ENCODE data around the gene OSBPL8. TPM values are rescaled to one million over a fixed set of nuclear protein-coding genes. Genes with fewer than 3 reads are reported as not detected.

Gene OSBPL8
- total and polyA plus RNA-seq, 2 donors (not counting 1 experiment from before 2014, with no cell fraction given), result 89.6 to 240 TPM

GRCh38 chr12:76543813-76544347, 15.7 kb downstream of the OSBPL8 start:
- H3K36me3 ChIP-seq (ENCODE audit: control insufficient read depth, insufficient read depth, low read length), result no peaks in the 10 kb centered on the region
- DNase-seq (ENCODE audit: low read depth in 2 of 2), result no peak
- no peak for TF ChIP-seq EZH2 (IDR thresholded peaks at IDR 0.05; ENCODE audit: low read length, missing control alignments)
- TF ChIP-seq CTCF (conservative IDR thresholded peaks at IDR 0.05 in 1 of 2, IDR thresholded peaks at IDR 0.05 in 1 of 2; ENCODE audit: low read depth in 1 of 2, low read length in 2 of 2), result no peak
- H3K4me3 ChIP-seq (replicated peaks in 1 of 4; ENCODE audit: control extremely low read depth in 1 of 4, insufficient read depth in 1 of 4, low read depth in 3 of 4, low read length in 4 of 4), result no peak overlapping the region
- H2AFZ ChIP-seq (ENCODE audit: low read length), result no peak overlapping the region
- H3K9me3 ChIP-seq (ENCODE audit: control insufficient read depth, insufficient read depth, low read depth, low read length), result no peaks in the 10 kb centered on the region
- H3K4me1 ChIP-seq (ENCODE audit: control insufficient read depth, extremely low read depth, insufficient read depth, low read length), result no peaks in the 10 kb centered on the region
- H4K20me1 ChIP-seq (ENCODE audit: control insufficient read depth, extremely low read depth, insufficient read depth, low read length), result no peaks in the 10 kb centered on the region
- H3K27ac ChIP-seq (ENCODE audit: insufficient read depth, low read length), result no peak overlapping the region
- H3K4me2 ChIP-seq (ENCODE audit: extremely low read depth, insufficient read depth, low read length), result no peak overlapping the region
- no peak overlapping the region for H3K9ac ChIP-seq (ENCODE audit: insufficient read depth, low read length)
- H3K79me2 ChIP-seq (ENCODE audit: control insufficient read depth, insufficient read depth, low read length), result peaks cover 55% of the 10 kb centered on the region
- no peaks in the 10 kb centered on the region for H3K27me3 ChIP-seq (ENCODE audit: control insufficient read depth, insufficient read depth, low read length)

- Histone ChIP-seq H4K20me1 (ENCODE audit: control insufficient read depth, extremely low read depth, insufficient read depth, low read length) (no peaks in the 10 kb centered on the region), H3K4me2 (ENCODE audit: extremely low read depth, insufficient read depth, low read length) (no peak overlapping the region), H3K36me3 (ENCODE audit: control insufficient read depth, insufficient read depth, low read length) (no peaks in the 10 kb centered on the region), H3K27ac (ENCODE audit: insufficient read depth, low read length) (no peak overlapping the region), H2AFZ (ENCODE audit: low read length) (no peak overlapping the region), H3K27me3 (ENCODE audit: control insufficient read depth, insufficient read depth, low read length) (no peaks in the 10 kb centered on the region), H3K9ac (ENCODE audit: insufficient read depth, low read length) (no peak overlapping the region), H3K4me3 (replicated peaks in 1 of 4; ENCODE audit: control extremely low read depth in 1 of 4, insufficient read depth in 1 of 4, low read depth in 3 of 4, low read length in 4 of 4) (no peak overlapping the region), H3K79me2 (ENCODE audit: control insufficient read depth, insufficient read depth, low read length) (peaks cover 50% of the 10 kb centered on the region), H3K9me3 (ENCODE audit: control insufficient read depth, insufficient read depth, low read depth, low read length) (no peaks in the 10 kb centered on the region), H3K4me1 (ENCODE audit: control insufficient read depth, extremely low read depth, insufficient read depth, low read length) (no peaks in the 10 kb centered on the region)
- TF ChIP-seq EZH2 (IDR thresholded peaks at IDR 0.05; ENCODE audit: low read length, missing control alignments), result no peak
- DNase-seq (ENCODE audit: low read depth in 2 of 2), result no peak
These were observed 16.7 kb downstream of the OSBPL8 start for GRCh38 chr12:76542908-76543307.

GRCh38 chr12:76539727-76540126, 19.8 kb downstream of the OSBPL8 start:
- Histone ChIP-seq H2AFZ (ENCODE audit: low read length) (no peak overlapping the region), H3K27ac (ENCODE audit: insufficient read depth, low read length) (no peak overlapping the region), H3K36me3 (ENCODE audit: control insufficient read depth, insufficient read depth, low read length) (no peaks in the 10 kb centered on the region), H3K79me2 (ENCODE audit: control insufficient read depth, insufficient read depth, low read length) (peaks cover 32% of the 10 kb centered on the region), H3K9me3 (ENCODE audit: control insufficient read depth, insufficient read depth, low read depth, low read length) (no peaks in the 10 kb centered on the region), H3K27me3 (ENCODE audit: control insufficient read depth, insufficient read depth, low read length) (no peaks in the 10 kb centered on the region), H3K4me1 (ENCODE audit: control insufficient read depth, extremely low read depth, insufficient read depth, low read length) (no peaks in the 10 kb centered on the region), H3K4me3 (replicated peaks in 1 of 4; ENCODE audit: control extremely low read depth in 1 of 4, insufficient read depth in 1 of 4, low read depth in 3 of 4, low read length in 4 of 4) (no peak overlapping the region), H4K20me1 (ENCODE audit: control insufficient read depth, extremely low read depth, insufficient read depth, low read length) (no peaks in the 10 kb centered on the region), H3K4me2 (ENCODE audit: extremely low read depth, insufficient read depth, low read length) (no peak overlapping the region), H3K9ac (ENCODE audit: insufficient read depth, low read length) (no peak overlapping the region)
- no peak for DNase-seq (ENCODE audit: low read depth in 2 of 2)
- TF ChIP-seq CTCF (conservative IDR thresholded peaks at IDR 0.05 in 1 of 2, IDR thresholded peaks at IDR 0.05 in 1 of 2; ENCODE audit: low read depth in 1 of 2, low read length in 2 of 2) (no peak), EZH2 (IDR thresholded peaks at IDR 0.05; ENCODE audit: low read length, missing control alignments) (no peak)
